Measurements from ENCODE around the gene TECPR2.
"Not testable (repeated sequence)": the region's sequence is repeated elsewhere in the genome, so short reads cannot be mapped to it uniquely, and the experiment has no call there.

Gene TECPR2

GRCh38 chr14:102538602-102539543 lies 176.1 kb downstream of the TECPR2 start:
- DNase-seq: no peak

DNA sequence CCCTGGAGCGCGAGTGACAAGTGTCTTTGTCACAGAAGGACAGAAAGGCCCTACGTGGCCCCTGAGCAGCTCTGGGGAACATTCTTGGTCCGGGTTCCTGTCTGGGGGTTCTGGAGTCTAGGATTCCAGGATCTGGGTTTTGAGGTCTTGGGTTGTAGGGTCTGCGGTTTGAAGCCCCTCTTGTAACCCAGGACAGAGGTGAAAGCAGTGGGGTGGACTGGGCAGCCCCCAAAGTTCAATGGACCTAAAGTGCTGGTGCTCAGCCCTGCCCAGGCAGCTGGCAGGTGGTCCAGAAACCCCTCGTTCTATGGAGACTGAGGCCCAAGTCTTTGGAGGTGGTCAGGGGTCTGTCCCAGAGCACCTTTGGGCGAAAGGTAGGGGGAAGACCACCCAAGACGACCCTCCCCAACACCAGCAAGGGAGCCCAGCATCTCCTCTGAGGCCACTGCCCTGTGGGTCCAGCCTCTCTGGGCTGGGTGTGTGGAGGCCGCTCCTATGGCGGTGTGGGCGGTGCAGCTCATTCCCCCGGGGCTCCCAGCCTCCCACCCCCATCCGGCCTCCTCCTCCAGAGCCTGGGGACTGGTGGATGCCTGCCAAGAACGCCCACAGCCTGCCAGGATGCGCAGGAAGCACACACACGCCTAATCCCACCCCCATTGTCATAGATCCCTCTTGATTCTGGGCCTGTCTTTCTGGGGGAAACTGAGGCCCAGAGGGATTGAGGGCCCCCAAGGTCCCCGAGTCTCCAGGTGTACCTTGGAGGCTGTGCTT lies 177.0 kb downstream of the TECPR2 start:
- DNase-seq: no peak

DNA sequence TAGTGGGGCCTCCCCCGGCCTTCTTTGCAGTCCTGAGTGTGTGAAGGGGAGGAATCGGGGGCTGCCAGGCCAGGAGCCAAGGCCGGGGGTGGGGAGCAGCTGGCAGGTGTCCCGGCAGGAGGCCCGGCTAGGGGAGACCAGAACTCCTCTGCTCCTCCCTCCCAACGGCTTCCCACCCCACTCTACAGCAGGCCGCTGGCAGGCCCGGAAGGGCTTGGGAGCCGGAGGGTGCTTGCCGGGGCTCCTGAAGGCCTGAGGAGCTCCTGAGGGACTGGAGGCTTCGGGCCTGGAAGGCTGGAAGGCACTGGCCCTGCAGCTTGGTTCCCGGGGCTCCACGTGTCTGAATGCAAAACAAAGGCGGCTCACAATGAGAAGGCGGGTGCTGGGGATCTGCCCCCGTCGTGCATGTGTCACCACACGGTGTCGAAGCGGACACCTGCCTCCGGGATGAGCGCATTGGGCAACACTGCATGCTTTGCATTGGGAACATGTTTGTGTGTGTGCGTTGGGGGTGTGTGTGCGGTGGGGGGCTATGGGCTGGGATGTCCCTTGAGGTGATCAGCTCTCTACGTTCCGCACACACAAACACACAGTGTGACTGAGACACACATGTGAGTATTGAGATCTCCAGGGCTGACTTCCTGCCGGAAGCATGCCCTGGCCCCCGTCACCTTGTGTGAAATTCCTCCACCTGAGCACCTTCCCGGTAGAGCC lies 177.7 kb downstream of the TECPR2 start:
- no peak for DNase-seq

- not testable (repeated sequence) for DNase-seq
These were observed 178.3 kb downstream of the TECPR2 start for GRCh38 chr14:102541029-102541491.

GRCh38 chr14:102541771-102542170 lies 179.0 kb downstream of the TECPR2 start:
- DNase-seq: no peak

GRCh38 chr14:102544046-102544746 lies 181.5 kb downstream of the TECPR2 start:
- no peak for DNase-seq

GRCh38 chr14:102544747-102545460 lies 182.2 kb downstream of the TECPR2 start:
- no peak for DNase-seq

- DNase-seq: no peak
These were observed 182.9 kb downstream of the TECPR2 start for GRCh38 chr14:102545461-102546265.

GRCh38 chr14:102548616-102549240 lies 186.0 kb downstream of the TECPR2 start:
- DNase-seq: no peak

DNA sequence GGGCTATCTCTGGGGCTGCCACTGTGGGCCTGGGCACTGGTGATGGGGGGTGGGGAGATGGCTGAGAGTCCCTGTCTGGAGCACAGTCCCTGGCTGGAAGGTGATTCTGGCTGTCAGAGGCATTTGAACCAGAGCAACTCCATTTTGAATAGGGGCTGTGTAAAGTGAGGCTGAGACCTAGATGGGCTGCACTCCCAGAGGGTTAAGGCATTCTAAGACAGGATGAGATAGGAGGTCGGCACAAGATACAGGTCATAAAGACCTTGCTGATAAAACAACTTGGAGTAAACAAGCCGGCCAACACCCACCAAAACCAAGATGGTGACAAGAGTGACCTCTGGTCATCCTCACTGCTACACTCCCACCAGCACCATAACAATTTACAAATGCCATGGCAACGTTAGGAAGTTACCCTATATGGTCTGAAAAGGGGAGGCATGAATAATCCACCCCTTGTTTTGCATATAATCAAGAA lies 188.2 kb downstream of the TECPR2 start:
- DNase-seq: not testable (repeated sequence)

All from activated T-cell treated with anti-CD3 and anti-CD28 coated beads for 4 hours (primary cell).